ENCODE results near the gene DPP7. TPM values are rescaled to one million over a fixed set of nuclear protein-coding genes. Genes with fewer than 3 reads are reported as not detected.

The DPP7 gene
- total and polyA plus RNA-seq, 2 experiments from 2014 or later: 134 to 145 TPM

GRCh38 chr9:137117269-137117731, 2.8 kb upstream of the DPP7 start:
- no peaks in the 10 kb centered on the region for H3K36me3 ChIP-seq (ENCODE audit: low read depth)
- H2AFZ ChIP-seq: no peak overlapping the region
- no peaks in the 10 kb centered on the region for H3K9me2 ChIP-seq (ENCODE audit: insufficient read depth)
- H3K27ac ChIP-seq: no peak overlapping the region
- 78 to 79% methylated on average over 15 of the region's 15 CpGs for WGBS, 2 experiments (ENCODE audit: low coverage in 1 of 2, low lambda C conversion rate in 2 of 2, missing lambda C conversion rate in 2 of 2)
- no peaks in the 10 kb centered on the region for H3K79me2 ChIP-seq (ENCODE audit: insufficient read depth)
- no peak overlapping the region for H3K4me2 ChIP-seq (ENCODE audit: unreplicated experiment)
- no peaks in the 10 kb centered on the region for H3K27me3 ChIP-seq (replicated peaks; ENCODE audit: insufficient read depth)
- TF ChIP-seq EZH2 (IDR thresholded peaks at IDR 0.05; ENCODE audit: insufficient read depth, poor library complexity, severe bottlenecking) (no peak), EZH2phosphoT487 (IDR thresholded peaks at IDR 0.05; ENCODE audit: insufficient read depth, low read depth) (no peak)
- no peaks in the 10 kb centered on the region for H3K4me1 ChIP-seq (ENCODE audit: insufficient read depth)
- no peak for DNase-seq
- H4K20me1 ChIP-seq (ENCODE audit: insufficient read depth): no peaks in the 10 kb centered on the region
- no peak overlapping the region for H3K9ac ChIP-seq
- in situ Hi-C loops (cut with MboI): loop anchor here (25.0 kb wide), 1 partner anchor 295 kb away; the partner anchor contains the start of genes EXD3 and NOXA1
- no peaks in the 10 kb centered on the region for H3K9me3 ChIP-seq (ENCODE audit: low read depth)
- H3K4me3 ChIP-seq: no peak overlapping the region
- H3F3A ChIP-seq (ENCODE audit: insufficient read depth): peaks cover 4% of the 10 kb centered on the region

GRCh38 chr9:137116728-137117127, 2.2 kb upstream of the DPP7 start:
- TF ChIP-seq EZH2 (IDR thresholded peaks at IDR 0.05; ENCODE audit: insufficient read depth, poor library complexity, severe bottlenecking) (no peak), EZH2phosphoT487 (IDR thresholded peaks at IDR 0.05; ENCODE audit: insufficient read depth, low read depth) (no peak)
- WGBS, 2 experiments (ENCODE audit: low coverage in 1 of 2, low lambda C conversion rate in 2 of 2, missing lambda C conversion rate in 2 of 2): 60 to 65% methylated on average over 17 of the region's 17 CpGs
- Histone ChIP-seq H3K9ac (no peak overlapping the region), H3K9me2 (ENCODE audit: insufficient read depth) (no peaks in the 10 kb centered on the region), H3F3A (ENCODE audit: insufficient read depth) (no peaks in the 10 kb centered on the region), H3K4me1 (ENCODE audit: insufficient read depth) (no peaks in the 10 kb centered on the region), H3K4me2 (ENCODE audit: unreplicated experiment) (no peak overlapping the region), H3K9me3 (ENCODE audit: low read depth) (no peaks in the 10 kb centered on the region), H3K79me2 (ENCODE audit: insufficient read depth) (no peaks in the 10 kb centered on the region), H3K4me3 (no peak overlapping the region), H3K36me3 (ENCODE audit: low read depth) (no peaks in the 10 kb centered on the region), H2AFZ (no peak overlapping the region), H3K27ac (no peak overlapping the region), H4K20me1 (ENCODE audit: insufficient read depth) (no peaks in the 10 kb centered on the region), H3K27me3 (replicated peaks; ENCODE audit: insufficient read depth) (no peaks in the 10 kb centered on the region)
- no peak for DNase-seq
- in situ Hi-C loops (cut with MboI): loop anchor here (25.0 kb wide), 1 partner anchor 296 kb away; the partner anchor contains the start of genes EXD3 and NOXA1

- no peak overlapping the region for H3K4me2 ChIP-seq (ENCODE audit: unreplicated experiment)
- no peaks in the 10 kb centered on the region for H3K79me2 ChIP-seq (ENCODE audit: insufficient read depth)
- DNase-seq: no peak
- in situ Hi-C loops (cut with MboI): loop anchor here (25.0 kb wide), 1 partner anchor 296 kb away; the partner anchor contains the start of genes EXD3 and NOXA1
- H3K36me3 ChIP-seq (ENCODE audit: low read depth): no peaks in the 10 kb centered on the region
- no peaks in the 10 kb centered on the region for H4K20me1 ChIP-seq (ENCODE audit: insufficient read depth)
- WGBS, 2 experiments (ENCODE audit: low coverage in 1 of 2, low lambda C conversion rate in 2 of 2, missing lambda C conversion rate in 2 of 2): 47 to 82% methylated on average over 4 to 6 of the region's 6 CpGs
- no peak overlapping the region for H2AFZ ChIP-seq
- no peaks in the 10 kb centered on the region for H3K9me2 ChIP-seq (ENCODE audit: insufficient read depth)
- no peak overlapping the region for H3K9ac ChIP-seq
- TF ChIP-seq EZH2 (IDR thresholded peaks at IDR 0.05; ENCODE audit: insufficient read depth, poor library complexity, severe bottlenecking): no peak
- no peak for TF ChIP-seq EZH2phosphoT487 (IDR thresholded peaks at IDR 0.05; ENCODE audit: insufficient read depth, low read depth)
- no peaks in the 10 kb centered on the region for H3K9me3 ChIP-seq (ENCODE audit: low read depth)
- no peaks in the 10 kb centered on the region for H3K4me1 ChIP-seq (ENCODE audit: insufficient read depth)
- no peak overlapping the region for H3K4me3 ChIP-seq
- no peaks in the 10 kb centered on the region for H3K27me3 ChIP-seq (replicated peaks; ENCODE audit: insufficient read depth)
- H3F3A ChIP-seq (ENCODE audit: insufficient read depth): no peaks in the 10 kb centered on the region
- H3K27ac ChIP-seq: no peak overlapping the region
These were observed 1.5 kb upstream of the DPP7 start for GRCh38 chr9:137116027-137116507.

- no peak overlapping the region for H3K27ac ChIP-seq
- no peaks in the 10 kb centered on the region for H3K79me2 ChIP-seq (ENCODE audit: insufficient read depth)
- no peaks in the 10 kb centered on the region for H3K36me3 ChIP-seq (ENCODE audit: low read depth)
- no peaks in the 10 kb centered on the region for H3K9me3 ChIP-seq (ENCODE audit: low read depth)
- H3K9ac ChIP-seq: no peak overlapping the region
- H4K20me1 ChIP-seq (ENCODE audit: insufficient read depth): no peaks in the 10 kb centered on the region
- no peaks in the 10 kb centered on the region for H3F3A ChIP-seq (ENCODE audit: insufficient read depth)
- DNase-seq: no peak
- TF ChIP-seq EZH2 (IDR thresholded peaks at IDR 0.05; ENCODE audit: insufficient read depth, poor library complexity, severe bottlenecking): no peak
- no peak for TF ChIP-seq EZH2phosphoT487 (IDR thresholded peaks at IDR 0.05; ENCODE audit: insufficient read depth, low read depth)
- H3K27me3 ChIP-seq (replicated peaks; ENCODE audit: insufficient read depth): no peaks in the 10 kb centered on the region
- no peaks in the 10 kb centered on the region for H3K9me2 ChIP-seq (ENCODE audit: insufficient read depth)
- WGBS, 2 experiments (ENCODE audit: low coverage in 1 of 2, low lambda C conversion rate in 2 of 2, missing lambda C conversion rate in 2 of 2): 67 to 74% methylated on average over 18 to 19 of the region's 21 CpGs
- H3K4me2 ChIP-seq (ENCODE audit: unreplicated experiment): no peak overlapping the region
- H3K4me3 ChIP-seq: no peak overlapping the region
- H2AFZ ChIP-seq: no peak overlapping the region
- no peaks in the 10 kb centered on the region for H3K4me1 ChIP-seq (ENCODE audit: insufficient read depth)
- in situ Hi-C loops (cut with MboI): loop anchor here (25.0 kb wide), 1 partner anchor 297 kb away; the partner anchor contains the start of genes EXD3 and NOXA1
These were observed 977 bp upstream of the DPP7 start for GRCh38 chr9:137115394-137116026.

Data from GM23248 (cell line).